Measurements from ENCODE around the gene PALMD.

DNA sequence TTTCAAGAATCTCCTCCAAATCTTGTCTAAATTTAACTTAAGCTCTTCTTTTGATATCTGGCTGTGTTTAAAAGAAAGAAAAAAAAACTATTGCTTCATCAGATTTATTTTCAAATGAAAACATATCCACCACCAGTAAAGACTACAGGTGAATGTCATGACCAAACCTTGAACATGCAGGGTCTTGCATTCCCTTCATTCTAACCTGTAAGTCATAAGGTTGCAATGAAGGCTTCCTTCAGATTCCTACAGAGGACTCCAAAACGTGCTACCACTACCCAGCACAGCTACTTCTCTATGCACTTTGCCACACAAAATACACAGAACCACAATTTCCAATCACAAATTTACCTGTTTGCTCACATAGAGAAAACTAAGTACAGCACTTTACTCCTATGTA lies 94.2 kb downstream of the PALMD start:
- TF ChIP-seq, protein P1, sequence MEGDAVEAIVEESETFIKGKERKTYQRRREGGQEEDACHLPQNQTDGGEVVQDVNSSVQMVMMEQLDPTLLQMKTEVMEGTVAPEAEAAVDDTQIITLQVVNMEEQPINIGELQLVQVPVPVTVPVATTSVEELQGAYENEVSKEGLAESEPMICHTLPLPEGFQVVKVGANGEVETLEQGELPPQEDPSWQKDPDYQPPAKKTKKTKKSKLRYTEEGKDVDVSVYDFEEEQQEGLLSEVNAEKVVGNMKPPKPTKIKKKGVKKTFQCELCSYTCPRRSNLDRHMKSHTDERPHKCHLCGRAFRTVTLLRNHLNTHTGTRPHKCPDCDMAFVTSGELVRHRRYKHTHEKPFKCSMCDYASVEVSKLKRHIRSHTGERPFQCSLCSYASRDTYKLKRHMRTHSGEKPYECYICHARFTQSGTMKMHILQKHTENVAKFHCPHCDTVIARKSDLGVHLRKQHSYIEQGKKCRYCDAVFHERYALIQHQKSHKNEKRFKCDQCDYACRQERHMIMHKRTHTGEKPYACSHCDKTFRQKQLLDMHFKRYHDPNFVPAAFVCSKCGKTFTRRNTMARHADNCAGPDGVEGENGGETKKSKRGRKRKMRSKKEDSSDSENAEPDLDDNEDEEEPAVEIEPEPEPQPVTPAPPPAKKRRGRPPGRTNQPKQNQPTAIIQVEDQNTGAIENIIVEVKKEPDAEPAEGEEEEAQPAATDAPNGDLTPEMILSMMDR (IDR thresholded peaks at IDR 0.05): no peak
- no peak for TF ChIP-seq POLR2A (IDR thresholded peaks at IDR 0.05)
